Adrenal gland (tissue), 5 donors: ENCODE measurements around the gene IFIT1.

ENCODE experiments used
- POLR2A ChIP-seq, 2 donors: fragments of 450-650 bp; IDR thresholded peaks; one replicate each; pipeline ENCODE4 v1.6.1; 2017; ENCODE audit warnings: antibody characterized with exemption in 2 of 2, mild to moderate bottlenecking in 2 of 2, moderate library complexity in 1 of 2
- TF ChIP-seq, protein P1 (sequence below), 6 experiments: fragments of 450-650 bp in 4 of 6; fragments of 200-600 bp in 2 of 6; sonication (generic) in 1 of 6; IDR thresholded peaks; 1 replicate in 5 of 6; 2 replicates in 1 of 6; pipeline versions ENCODE4 v1.5.1 to v1.8.0; 2016 to 2021; ENCODE audit warnings: antibody characterized with exemption in 6 of 6, mild to moderate bottlenecking in 2 of 6, moderate library complexity in 1 of 6
- donor health status: DM: no; HTN: no; CAD: no.

DNA sequence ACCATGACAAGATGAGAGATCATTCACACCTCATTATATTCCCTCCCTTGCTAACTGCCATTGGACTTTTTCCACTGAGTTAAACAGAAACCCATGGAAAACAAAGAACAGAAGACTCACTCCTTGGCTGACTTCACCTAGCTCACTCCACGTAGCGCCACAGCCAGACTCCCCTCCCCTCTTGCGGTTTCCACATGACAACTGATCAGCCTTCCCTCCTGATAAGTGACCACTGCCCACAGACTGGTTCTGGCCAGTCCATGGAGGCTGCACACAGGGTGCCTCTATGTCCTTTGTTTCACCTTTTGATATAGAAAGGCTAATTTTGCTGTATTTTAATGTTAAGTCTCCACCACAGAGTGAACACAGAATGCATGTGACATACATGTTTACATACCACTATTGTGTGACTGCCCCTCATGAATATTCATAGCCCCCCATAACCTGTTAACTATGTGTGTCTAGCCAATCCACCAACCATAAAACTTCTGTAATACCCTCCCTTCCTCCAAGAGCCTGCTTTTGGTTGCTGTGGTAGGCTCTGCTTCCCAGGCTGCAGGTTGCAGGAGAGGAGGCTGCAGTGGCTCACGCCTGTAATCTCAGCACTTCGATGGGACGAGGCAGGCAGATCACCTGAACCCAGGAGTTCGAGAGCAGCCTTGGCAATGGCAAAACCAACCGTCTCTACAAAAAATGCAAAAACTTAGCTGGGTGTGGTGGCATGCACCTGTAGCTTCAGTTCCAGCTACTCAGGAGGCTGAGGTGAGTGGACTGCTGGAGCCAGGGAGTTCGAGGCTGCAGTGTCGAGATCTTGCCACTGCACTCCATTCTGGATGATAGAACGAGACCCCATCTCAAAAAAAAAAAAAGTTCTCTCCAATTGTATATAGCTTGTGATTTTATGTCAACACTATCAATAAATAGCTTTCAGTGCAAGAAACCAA, 12.0 kb downstream of the IFIT1 start:
- TF ChIP-seq, protein P1, sequence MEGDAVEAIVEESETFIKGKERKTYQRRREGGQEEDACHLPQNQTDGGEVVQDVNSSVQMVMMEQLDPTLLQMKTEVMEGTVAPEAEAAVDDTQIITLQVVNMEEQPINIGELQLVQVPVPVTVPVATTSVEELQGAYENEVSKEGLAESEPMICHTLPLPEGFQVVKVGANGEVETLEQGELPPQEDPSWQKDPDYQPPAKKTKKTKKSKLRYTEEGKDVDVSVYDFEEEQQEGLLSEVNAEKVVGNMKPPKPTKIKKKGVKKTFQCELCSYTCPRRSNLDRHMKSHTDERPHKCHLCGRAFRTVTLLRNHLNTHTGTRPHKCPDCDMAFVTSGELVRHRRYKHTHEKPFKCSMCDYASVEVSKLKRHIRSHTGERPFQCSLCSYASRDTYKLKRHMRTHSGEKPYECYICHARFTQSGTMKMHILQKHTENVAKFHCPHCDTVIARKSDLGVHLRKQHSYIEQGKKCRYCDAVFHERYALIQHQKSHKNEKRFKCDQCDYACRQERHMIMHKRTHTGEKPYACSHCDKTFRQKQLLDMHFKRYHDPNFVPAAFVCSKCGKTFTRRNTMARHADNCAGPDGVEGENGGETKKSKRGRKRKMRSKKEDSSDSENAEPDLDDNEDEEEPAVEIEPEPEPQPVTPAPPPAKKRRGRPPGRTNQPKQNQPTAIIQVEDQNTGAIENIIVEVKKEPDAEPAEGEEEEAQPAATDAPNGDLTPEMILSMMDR (IDR thresholded peaks at IDR 0.05), result no peak
- no peak for TF ChIP-seq POLR2A (IDR thresholded peaks at IDR 0.05)
